ENCODE measurements around the gene RAF1.

The RAF1 gene

DNA sequence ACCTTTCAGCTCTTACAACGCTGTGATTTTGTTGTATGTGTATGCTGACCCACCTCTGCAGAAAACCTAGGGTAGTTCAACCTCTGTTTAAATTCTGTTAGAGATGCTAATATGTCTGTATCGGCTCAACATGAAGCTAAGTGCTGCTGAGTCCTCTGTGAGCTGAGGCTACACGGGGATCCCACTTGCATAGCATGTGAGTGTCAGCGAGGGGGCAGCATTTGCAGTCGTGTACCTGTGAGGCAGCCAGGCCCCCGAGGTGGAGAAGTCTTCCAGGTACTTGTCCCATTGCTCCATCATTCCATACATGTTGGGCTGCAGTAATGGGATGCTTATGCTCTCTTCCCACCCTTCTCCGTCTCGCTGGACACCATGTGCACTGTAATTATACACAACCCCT lies 122.3 kb downstream of the RAF1 start:
- intact Hi-C loops (cut with DNase I; ENCODE audit: low total_unique reads) = no loop called here
- Histone ChIP-seq H3K36me3 (peaks cover 0 to 12% (median 0%) of the 10 kb centered on the region in 3 donors), H3K4me1 (no peaks in the 10 kb centered on the region), H3K27me3 (peaks cover 0 to under 1% of the 10 kb centered on the region in 2 donors), H3K9me3 (no peaks in the 10 kb centered on the region), H3K27ac (no peak overlapping the region), H3K4me3 (no peak overlapping the region)
- DNase-seq = no peak
- TF ChIP-seq, protein P1, sequence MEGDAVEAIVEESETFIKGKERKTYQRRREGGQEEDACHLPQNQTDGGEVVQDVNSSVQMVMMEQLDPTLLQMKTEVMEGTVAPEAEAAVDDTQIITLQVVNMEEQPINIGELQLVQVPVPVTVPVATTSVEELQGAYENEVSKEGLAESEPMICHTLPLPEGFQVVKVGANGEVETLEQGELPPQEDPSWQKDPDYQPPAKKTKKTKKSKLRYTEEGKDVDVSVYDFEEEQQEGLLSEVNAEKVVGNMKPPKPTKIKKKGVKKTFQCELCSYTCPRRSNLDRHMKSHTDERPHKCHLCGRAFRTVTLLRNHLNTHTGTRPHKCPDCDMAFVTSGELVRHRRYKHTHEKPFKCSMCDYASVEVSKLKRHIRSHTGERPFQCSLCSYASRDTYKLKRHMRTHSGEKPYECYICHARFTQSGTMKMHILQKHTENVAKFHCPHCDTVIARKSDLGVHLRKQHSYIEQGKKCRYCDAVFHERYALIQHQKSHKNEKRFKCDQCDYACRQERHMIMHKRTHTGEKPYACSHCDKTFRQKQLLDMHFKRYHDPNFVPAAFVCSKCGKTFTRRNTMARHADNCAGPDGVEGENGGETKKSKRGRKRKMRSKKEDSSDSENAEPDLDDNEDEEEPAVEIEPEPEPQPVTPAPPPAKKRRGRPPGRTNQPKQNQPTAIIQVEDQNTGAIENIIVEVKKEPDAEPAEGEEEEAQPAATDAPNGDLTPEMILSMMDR (IDR thresholded peaks at IDR 0.05) = peak in 1 of 2 experiments; percentile 14

- no peaks in the 10 kb centered on the region for H3K9me3 ChIP-seq
- H3K4me1 ChIP-seq = no peaks in the 10 kb centered on the region
- no peaks in the 10 kb centered on the region for H3K27me3 ChIP-seq
- intact Hi-C loops (cut with DNase I; ENCODE audit: low total_unique reads) = no loop called here
- TF ChIP-seq, protein P1 (IDR thresholded peaks at IDR 0.05) = no peak
- no peak for DNase-seq
- H3K36me3 ChIP-seq = peaks cover 7 to 34% (median 13%) of the 10 kb centered on the region in 3 donors
- H3K27ac ChIP-seq = no peak overlapping the region
- no peak overlapping the region for H3K4me3 ChIP-seq
These were observed 127.5 kb downstream of the RAF1 start for GRCh38 chr3:12536423-12536822.

Measured in tibial artery (tissue), 4 donors.